B cell (primary cell): ENCODE data around the gene GPR35. TPM values are rescaled to one million over a fixed set of nuclear protein-coding genes. Genes with fewer than 3 reads are reported as not detected.

Experiments
- ATAC-seq: fragments of 200-7000 bp; cut with Tn5 transposase; one replicate; pipeline ENCODE4 v1.10.0; 2021; ENCODE audit warnings: low read depth, mild to moderate bottlenecking, moderate number of reproducible peaks, moderate library complexity
- CTCF ChIA-PET: fragments of 350-600 bp; sonication (Branson Sonifier 250); formaldehyde crosslinking; loops from one replicate; lab custom pipeline; 2021; ENCODE audit warnings: antibody characterized with exemption, inconsistent platforms; lab: Charles Lee
- POLR2A ChIA-PET: fragments of 350-600 bp; sonication (Branson Sonifier 250); formaldehyde crosslinking; loops from one replicate; lab custom pipeline; 2021; ENCODE audit warnings: antibody characterized with exemption; lab: Charles Lee
- DNase-seq: peaks from one replicate; pipeline ENCODE4 v3.0.0; 2013
- H2AFZ ChIP-seq: 2 replicates; pipeline ENCODE4 v1.6.1; 2012; ENCODE audit warnings: mild to moderate bottlenecking, low read depth, low read length; ENCODE audit not compliant: insufficient read depth, poor library complexity, severe bottlenecking
- H3K27ac ChIP-seq, 2 donors: 1 replicate in 1 of 2; 2 replicates in 1 of 2; pipeline ENCODE4 v1.5.1; 2012 to 2013; ENCODE audit warnings: low read length in 2 of 2, mild to moderate bottlenecking in 2 of 2, moderate library complexity in 1 of 2
- H3K27me3 ChIP-seq, 4 experiments: fragments of 200-600 bp in 1 of 4; sonication (generic) in 1 of 4; replicated peaks in 1 of 4; 1 replicate in 2 of 4; 2 replicates in 2 of 4; pipeline versions ENCODE4 v1.6.1 to v1.7.0; 2013 to 2016; ENCODE audit warnings: low read length in 3 of 4, mild to moderate bottlenecking in 2 of 4, mixed read lengths in 1 of 4, moderate library complexity in 1 of 4; ENCODE audit not compliant: insufficient read depth in 4 of 4, control insufficient read depth in 3 of 4; ENCODE audit errors: control extremely low read depth in 1 of 4
- H3K36me3 ChIP-seq, 2 experiments: replicated peaks in 1 of 2; 1 replicate in 1 of 2; 2 replicates in 1 of 2; pipeline versions ENCODE4 v1.6.1 to v1.7.1; 2013; ENCODE audit warnings: low read length in 1 of 2; ENCODE audit not compliant: insufficient read depth in 2 of 2, control insufficient read depth in 1 of 2; ENCODE audit errors: control extremely low read depth in 1 of 2, extremely low read depth in 1 of 2
- H3K4me1 ChIP-seq, 2 donors: fragments of 200-600 bp in 1 of 2; sonication (generic) in 1 of 2; 1 replicate in 1 of 2; 2 replicates in 1 of 2; pipeline versions ENCODE4 v1.5.1 to v1.6.1; 2013 to 2017; ENCODE audit warnings: low read length in 2 of 2; ENCODE audit not compliant: control insufficient read depth in 2 of 2, insufficient read depth in 2 of 2
- H3K4me2 ChIP-seq: replicated peaks from 2 replicates; pipeline ENCODE3; 2012; ENCODE audit warnings: mild to moderate bottlenecking, low read depth, low read length; ENCODE audit not compliant: poor library complexity, severe bottlenecking
- H3K4me3 ChIP-seq, 5 experiments: fragments of 200-600 bp in 1 of 5; sonication (generic) in 1 of 5; 1 replicate in 3 of 5; 2 replicates in 2 of 5; pipeline versions ENCODE4 v1.5.1 to v1.7.0; 2011 to 2016; ENCODE audit warnings: low read length in 4 of 5, mild to moderate bottlenecking in 4 of 5, low read depth in 2 of 5, control low read depth in 1 of 5, moderate library complexity in 1 of 5; ENCODE audit not compliant: insufficient read depth in 1 of 5; ENCODE audit errors: control extremely low read depth in 1 of 5, extremely low read depth in 1 of 5
- H3K79me2 ChIP-seq: fragments of 200-600 bp; sonication (generic); one replicate; pipeline ENCODE4 v1.6.0; 2016; ENCODE audit warnings: low read length; ENCODE audit not compliant: control insufficient read depth, insufficient read depth
- H3K9ac ChIP-seq: fragments of 200-600 bp; sonication (generic); 2 replicates; pipeline ENCODE4 v1.6.1; 2017; ENCODE audit warnings: mild to moderate bottlenecking, low read length, moderate library complexity
- H3K9me3 ChIP-seq, 3 donors: one replicate each; pipeline versions ENCODE4 v1.6.1 to v1.7.1; 2013; ENCODE audit warnings: low read length in 2 of 3; ENCODE audit not compliant: control insufficient read depth in 2 of 3, insufficient read depth in 1 of 3; ENCODE audit errors: control extremely low read depth in 1 of 3
- H4K20me1 ChIP-seq: 2 replicates; pipeline ENCODE4 v1.6.0; 2012; ENCODE audit warnings: mild to moderate bottlenecking, low read length; ENCODE audit not compliant: insufficient read depth, control insufficient read depth, poor library complexity, severe bottlenecking
- H3K27ac Mint-ChIP-seq: one replicate; pipeline ENCODE4 v1.8.0; 2021; ENCODE audit warnings: mixed read lengths
- H3K27me3 Mint-ChIP-seq: one replicate; pipeline ENCODE4 v1.8.0; 2021; ENCODE audit warnings: mixed read lengths
- H3K4me1 Mint-ChIP-seq: one replicate; pipeline ENCODE4 v1.8.0; 2021; ENCODE audit warnings: mixed read lengths
- H3K4me3 Mint-ChIP-seq: one replicate; pipeline ENCODE4 v1.8.0; 2021; ENCODE audit warnings: mixed read lengths
- H3K9me3 Mint-ChIP-seq: one replicate; pipeline ENCODE4 v1.8.0; 2022; ENCODE audit warnings: mixed read lengths; ENCODE audit not compliant: insufficient read depth
- EZH2 ChIP-seq: IDR thresholded peaks from 2 replicates; pipeline ENCODE4 v1.6.1; 2012; ENCODE audit warnings: borderline replicate concordance, low read depth, mild to moderate bottlenecking, moderate library complexity, low read length; ENCODE audit not compliant: insufficient read depth, poor library complexity, severe bottlenecking
- WGBS: methylation state at CpG from one replicate; pipeline ENCODE4 v1.1.5; 2013; ENCODE audit warnings: missing lambda C conversion rate; ENCODE audit not compliant: insufficient coverage; 5-methylcytosine and 5-hydroxymethylcytosine counted together
- intact Hi-C: fragments of 100-400 bp; cut with micrococcal nuclease; formaldehyde crosslinking; loops from one replicate; pipeline ENCODE4 v1.10.0; 2022
- polyA plus RNA-seq: library from polyadenylated mRNA; depleted of rRNA; stranded (reverse); fragments of >200 nt; gene quantifications from 2 replicates; pipeline ENCODE4 v1.2.3, GENCODE V29; 2012
- total RNA-seq, 2 donors: library from RNA; stranded (reverse); fragments of 120-200 nt in 1 of 2; gene quantifications; 1 replicate in 1 of 2; 2 replicates in 1 of 2; pipeline versions ENCODE4 v1.2.3 to v1.2.4, GENCODE V29; 2013 to 2022
- TF ChIP-seq, protein P1 (sequence below): fragments of 200-600 bp; IDR thresholded peaks from one replicate; pipeline ENCODE4 v1.8.0; 2022; ENCODE audit warnings: antibody characterized with exemption, mild to moderate bottlenecking

Gene GPR35
- total and polyA plus RNA-seq, 2 donors (not counting 1 experiment from before 2014, with no cell fraction given) = 1.8 to 9.6 TPM

DNA sequence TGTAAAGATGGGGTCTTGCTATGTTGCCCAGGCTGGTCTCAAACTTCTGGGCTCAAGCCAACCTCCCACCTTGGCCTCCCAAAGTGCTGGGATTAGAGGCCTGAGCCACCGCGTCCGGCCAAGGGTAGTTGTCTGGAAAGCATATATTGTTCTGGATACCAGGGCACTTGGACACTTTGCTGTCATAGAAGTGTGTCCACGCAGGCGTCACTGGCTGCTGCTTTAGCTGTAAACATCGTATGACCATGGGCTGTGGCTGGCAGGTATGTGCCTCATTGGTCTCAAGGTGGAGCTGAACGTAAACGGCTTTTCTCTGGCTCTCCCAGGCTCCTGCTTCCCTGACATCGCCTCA is 3.2 kb upstream of the GPR35 start:
- no peaks in the 10 kb centered on the region for H4K20me1 ChIP-seq
- H3K36me3 ChIP-seq = no peaks in the 10 kb centered on the region
- intact Hi-C loops = no loop called here
- H3K79me2 ChIP-seq = no peaks in the 10 kb centered on the region
- no peak for DNase-seq
- H3K27me3 ChIP-seq = peaks cover 0 to 10% (median 3%) of the 10 kb centered on the region in 4 experiments
- H3K27ac ChIP-seq = peak overlapping the region in 1 of 2 donors; percentile 34
- Mint-ChIP-seq H3K4me3 (no peak overlapping the region), H3K27me3 (peaks cover 15% of the 10 kb centered on the region), H3K4me1 (peaks cover 11% of the 10 kb centered on the region), H3K9me3 (no peaks in the 10 kb centered on the region), H3K27ac (no peak overlapping the region)
- H2AFZ ChIP-seq = no peak overlapping the region
- WGBS = 88% methylated on average over 8 of the region's 9 CpGs
- TF ChIP-seq, protein P1, sequence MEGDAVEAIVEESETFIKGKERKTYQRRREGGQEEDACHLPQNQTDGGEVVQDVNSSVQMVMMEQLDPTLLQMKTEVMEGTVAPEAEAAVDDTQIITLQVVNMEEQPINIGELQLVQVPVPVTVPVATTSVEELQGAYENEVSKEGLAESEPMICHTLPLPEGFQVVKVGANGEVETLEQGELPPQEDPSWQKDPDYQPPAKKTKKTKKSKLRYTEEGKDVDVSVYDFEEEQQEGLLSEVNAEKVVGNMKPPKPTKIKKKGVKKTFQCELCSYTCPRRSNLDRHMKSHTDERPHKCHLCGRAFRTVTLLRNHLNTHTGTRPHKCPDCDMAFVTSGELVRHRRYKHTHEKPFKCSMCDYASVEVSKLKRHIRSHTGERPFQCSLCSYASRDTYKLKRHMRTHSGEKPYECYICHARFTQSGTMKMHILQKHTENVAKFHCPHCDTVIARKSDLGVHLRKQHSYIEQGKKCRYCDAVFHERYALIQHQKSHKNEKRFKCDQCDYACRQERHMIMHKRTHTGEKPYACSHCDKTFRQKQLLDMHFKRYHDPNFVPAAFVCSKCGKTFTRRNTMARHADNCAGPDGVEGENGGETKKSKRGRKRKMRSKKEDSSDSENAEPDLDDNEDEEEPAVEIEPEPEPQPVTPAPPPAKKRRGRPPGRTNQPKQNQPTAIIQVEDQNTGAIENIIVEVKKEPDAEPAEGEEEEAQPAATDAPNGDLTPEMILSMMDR = no peak
- TF ChIP-seq EZH2 = no peak
- peak overlapping the region; percentile 53 for H3K9ac ChIP-seq
- no peak for ATAC-seq
- H3K4me1 ChIP-seq = peaks cover 41 to 48% of the 10 kb centered on the region in 2 donors
- CTCF ChIA-PET = no interaction called here
- POLR2A ChIA-PET = no interaction called here
- H3K4me3 ChIP-seq = peak overlapping the region in 1 of 5 experiments; percentile 35
- peaks cover 0 to 8% (median 3%) of the 10 kb centered on the region in 3 donors for H3K9me3 ChIP-seq
- H3K4me2 ChIP-seq = peak overlapping the region; percentile 67

DNA sequence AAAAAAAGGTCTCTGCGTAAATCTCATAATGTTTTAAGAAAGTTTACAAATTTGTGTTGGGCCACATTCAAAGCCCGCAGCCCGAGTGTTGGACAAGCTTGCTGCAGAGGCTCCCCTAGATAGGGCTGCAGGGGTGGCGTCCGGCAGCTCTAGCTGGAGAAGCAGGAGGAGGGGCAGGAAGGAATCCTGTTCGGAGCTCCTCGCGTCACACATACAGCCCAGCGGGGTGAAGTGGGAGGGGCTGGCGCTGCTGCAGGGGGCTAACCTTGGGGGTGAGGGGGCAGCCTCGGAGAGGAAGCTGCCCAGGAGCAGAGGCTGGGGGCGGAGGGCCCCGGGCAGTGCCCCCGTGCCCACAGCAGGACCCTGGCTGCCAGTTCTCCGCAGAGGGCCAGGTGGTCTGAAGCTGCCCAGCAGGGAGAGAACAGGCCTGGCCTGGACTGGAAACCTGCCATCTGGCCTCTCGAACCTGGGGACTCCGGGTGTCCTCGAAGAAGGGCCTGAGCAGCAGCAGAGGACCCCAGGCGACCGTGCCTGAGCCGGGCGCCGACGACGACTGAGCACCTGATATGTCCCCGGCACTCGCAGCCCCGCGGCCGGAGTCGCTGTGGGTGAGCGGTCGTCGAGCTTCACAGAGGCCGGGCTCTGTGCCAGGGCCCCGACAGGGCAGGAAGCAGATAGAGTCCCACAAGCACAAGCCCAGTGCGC is 2.6 kb upstream of the GPR35 start:
- H3K27ac Mint-ChIP-seq = no peak overlapping the region
- ATAC-seq = no peak
- TF ChIP-seq EZH2 = no peak
- TF ChIP-seq, protein P1 = no peak
- Histone ChIP-seq H3K27me3 (peaks cover 0 to 10% (median 3%) of the 10 kb centered on the region in 4 experiments), H4K20me1 (no peaks in the 10 kb centered on the region), H3K9me3 (peaks cover 0 to 6% (median 2%) of the 10 kb centered on the region in 3 donors), H3K79me2 (no peaks in the 10 kb centered on the region), H3K4me1 (peaks cover 41 to 48% of the 10 kb centered on the region in 2 donors), H3K27ac (no peak overlapping the region), H3K4me2 (peak overlapping the region; percentile 67), H2AFZ (no peak overlapping the region), H3K36me3 (no peaks in the 10 kb centered on the region), H3K9ac (peak overlapping the region; percentile 26), H3K4me3 (peak overlapping the region in 1 of 5 experiments; percentile 33)
- H3K4me1 Mint-ChIP-seq = peaks cover 11% of the 10 kb centered on the region
- ChIA-PET CTCF (no interaction called here), POLR2A (no interaction called here)
- peak; percentile 54 for DNase-seq
- WGBS = 17% methylated on average over 36 of the region's 37 CpGs
- peaks cover 15% of the 10 kb centered on the region for H3K27me3 Mint-ChIP-seq
- H3K9me3 Mint-ChIP-seq = no peaks in the 10 kb centered on the region
- no peak overlapping the region for H3K4me3 Mint-ChIP-seq
- intact Hi-C loops = no loop called here
